T-cell (primary cell): ENCODE measurements around the gene OR2Y1. TPM values are rescaled to one million over a fixed set of nuclear protein-coding genes. Genes with fewer than 3 reads are reported as not detected.
"Not testable (repeated sequence)": the region's sequence is repeated elsewhere in the genome, so short reads cannot be mapped to it uniquely, and the experiment has no call there.

Experiments
- ATAC-seq, 4 experiments: fragments of 200-7000 bp in 3 of 4; fragments of 150-1000 bp in 1 of 4; cut with Tn5 transposase; replicated peaks in 1 of 4; 1 replicate in 3 of 4; 2 replicates in 1 of 4; pipeline ENCODE4 v1.10.0; 2021; ENCODE audit warnings: moderate library complexity in 3 of 4, mild to moderate bottlenecking in 2 of 4, moderate number of reproducible peaks in 1 of 4
- CTCF ChIA-PET, 2 donors: fragments of 300-600 bp; sonication (Branson Sonifier 250); formaldehyde crosslinking; loops; one replicate each; lab custom pipeline; 2022; ENCODE audit warnings: antibody characterized with exemption in 2 of 2; lab: Charles Lee
- POLR2A ChIA-PET, 2 donors: fragments of 300-600 bp; sonication (Branson Sonifier 250); formaldehyde crosslinking; loops; one replicate each; lab custom pipeline; 2022; ENCODE audit warnings: antibody characterized with exemption in 2 of 2; lab: Charles Lee
- DNase-seq, 35 experiments: peaks; one replicate each; pipeline versions ENCODE4 v3.0.0 to v3.0.0-alpha.2; 2013 to 2023
- H3K27ac ChIP-seq: one replicate; pipeline ENCODE4 v1.5.1; 2013; ENCODE audit warnings: low read length
- H3K27me3 ChIP-seq, 2 experiments: replicated peaks in 1 of 2; 1 replicate in 1 of 2; 2 replicates in 1 of 2; pipeline versions ENCODE4 v1.6.1 to v1.7.0; 2013; ENCODE audit warnings: low read length in 1 of 2, mixed read lengths in 1 of 2; ENCODE audit not compliant: control insufficient read depth in 2 of 2, insufficient read depth in 2 of 2; ENCODE audit errors: extremely low read depth in 1 of 2
- H3K36me3 ChIP-seq, 2 donors: 1 replicate in 1 of 2; 2 replicates in 1 of 2; pipeline versions ENCODE4 v1.6.1 to v1.7.0; 2013; ENCODE audit warnings: low read length in 1 of 2; ENCODE audit not compliant: control insufficient read depth in 2 of 2, insufficient read depth in 1 of 2; ENCODE audit errors: extremely low read depth in 1 of 2
- H3K4me1 ChIP-seq, 2 experiments: 1 replicate in 1 of 2; 2 replicates in 1 of 2; pipeline versions ENCODE4 v1.6.1 to v1.7.0; 2013; ENCODE audit warnings: low read length in 2 of 2, mixed read lengths in 1 of 2; ENCODE audit not compliant: insufficient read depth in 2 of 2, control insufficient read depth in 1 of 2; ENCODE audit errors: extremely low read depth in 1 of 2
- H3K4me3 ChIP-seq, 2 donors: 1 replicate in 1 of 2; 2 replicates in 1 of 2; pipeline versions ENCODE4 v1.5.1 to v1.7.0; 2013; ENCODE audit warnings: mild to moderate bottlenecking in 2 of 2, low read length in 1 of 2, moderate library complexity in 1 of 2; ENCODE audit not compliant: control insufficient read depth in 1 of 2; ENCODE audit errors: extremely low read depth in 1 of 2
- H3K9me3 ChIP-seq: 2 replicates; pipeline ENCODE4 v1.7.0; 2013
- H3K27ac Mint-ChIP-seq, 2 donors: one replicate each; pipeline ENCODE4 v1.8.0; 2020 to 2021; ENCODE audit warnings: mild to moderate bottlenecking in 2 of 2, mixed read lengths in 2 of 2
- H3K27me3 Mint-ChIP-seq, 2 donors: one replicate each; pipeline ENCODE4 v1.8.0; 2021 to 2022; ENCODE audit warnings: mixed read lengths in 2 of 2
- H3K36me3 Mint-ChIP-seq: one replicate; pipeline ENCODE4 v1.8.0; 2021; ENCODE audit warnings: mixed read lengths
- H3K4me1 Mint-ChIP-seq, 3 donors: one replicate each; pipeline ENCODE4 v1.8.0; 2020 to 2022; ENCODE audit warnings: mixed read lengths in 3 of 3, mild to moderate bottlenecking in 1 of 3
- H3K4me3 Mint-ChIP-seq, 3 donors: one replicate each; pipeline ENCODE4 v1.8.0; 2020 to 2022; ENCODE audit warnings: mild to moderate bottlenecking in 3 of 3, mixed read lengths in 3 of 3, moderate library complexity in 3 of 3
- H3K9me3 Mint-ChIP-seq, 3 donors: one replicate each; pipeline ENCODE4 v1.8.0; 2020 to 2022; ENCODE audit warnings: mixed read lengths in 3 of 3
- WGBS: methylation state at CpG from one replicate; pipeline ENCODE4 v1.1.5; 2013; ENCODE audit warnings: missing lambda C conversion rate; ENCODE audit not compliant: insufficient coverage; 5-methylcytosine and 5-hydroxymethylcytosine counted together
- total RNA-seq, 35 experiments: library from RNA in 6 of 35; stranded (reverse) in 6 of 35; fragments of 120-200 nt in 1 of 35; gene quantifications; one replicate each; pipeline versions ENCODE4 v1.2.1 to v1.2.4 and lab custom pipeline; 2013 to 2026

Gene OR2Y1, protein sequence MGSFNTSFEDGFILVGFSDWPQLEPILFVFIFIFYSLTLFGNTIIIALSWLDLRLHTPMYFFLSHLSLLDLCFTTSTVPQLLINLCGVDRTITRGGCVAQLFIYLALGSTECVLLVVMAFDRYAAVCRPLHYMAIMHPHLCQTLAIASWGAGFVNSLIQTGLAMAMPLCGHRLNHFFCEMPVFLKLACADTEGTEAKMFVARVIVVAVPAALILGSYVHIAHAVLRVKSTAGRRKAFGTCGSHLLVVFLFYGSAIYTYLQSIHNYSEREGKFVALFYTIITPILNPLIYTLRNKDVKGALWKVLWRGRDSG
- total RNA-seq (not detected), total RNA-seq (lab: John Stamatoyannopoulos, UW) (0 reads per million in 29 experiments)
- total RNA-seq (2013): not detected

DNA sequence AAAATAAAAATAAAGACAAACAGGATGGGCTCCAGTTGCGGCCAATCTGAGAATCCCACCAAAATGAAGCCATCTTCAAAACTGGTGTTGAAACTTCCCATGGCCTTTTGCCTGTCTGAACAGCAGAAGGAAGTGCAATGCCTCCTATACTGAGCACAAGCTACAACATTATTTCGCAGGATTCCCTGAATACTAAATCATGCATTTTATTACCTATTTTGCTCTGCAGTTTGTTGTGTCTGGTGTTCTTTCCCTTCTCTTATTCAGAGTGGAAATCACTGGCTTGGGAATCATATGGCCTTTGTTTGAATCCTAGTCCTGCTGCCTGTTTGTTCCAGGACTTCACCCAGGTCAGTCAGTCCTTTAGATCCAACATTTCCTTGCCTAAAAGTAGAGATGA, at the start of gene OR2Y1:
OR2Y1 (minus strand) TSS at position 101 of the 400 bp plus-strand sequence; CDS start at position 101, 0 bp downstream.
- Histone ChIP-seq H3K4me3 (no peak within 1 kb of the TSS), H3K27ac (no peak within 1 kb of the TSS), H3K36me3 (no peaks in the 10 kb centered on the region), H3K9me3 (no peaks in the 10 kb centered on the region), H3K4me1 (no peaks in the 10 kb centered on the region), H3K27me3 (peaks cover 2 to 14% of the 10 kb centered on the region in 2 experiments)
- CTCF ChIA-PET: no interaction called here
- H3K4me1 Mint-ChIP-seq: no peaks in the 10 kb centered on the region
- 83% methylated on average over 1 of the region's 2 CpGs for WGBS
- POLR2A ChIA-PET: no interaction called here
- no peak for DNase-seq
- H3K27me3 Mint-ChIP-seq: peaks cover 20 to 28% of the 10 kb centered on the region in 2 donors
- ATAC-seq: no peak
- H3K4me3 Mint-ChIP-seq: no peak within 1 kb of the TSS
- H3K27ac Mint-ChIP-seq: no peak within 1 kb of the TSS
- no peaks in the 10 kb centered on the region for H3K9me3 Mint-ChIP-seq
- no peaks in the 10 kb centered on the region for H3K36me3 Mint-ChIP-seq

DNA sequence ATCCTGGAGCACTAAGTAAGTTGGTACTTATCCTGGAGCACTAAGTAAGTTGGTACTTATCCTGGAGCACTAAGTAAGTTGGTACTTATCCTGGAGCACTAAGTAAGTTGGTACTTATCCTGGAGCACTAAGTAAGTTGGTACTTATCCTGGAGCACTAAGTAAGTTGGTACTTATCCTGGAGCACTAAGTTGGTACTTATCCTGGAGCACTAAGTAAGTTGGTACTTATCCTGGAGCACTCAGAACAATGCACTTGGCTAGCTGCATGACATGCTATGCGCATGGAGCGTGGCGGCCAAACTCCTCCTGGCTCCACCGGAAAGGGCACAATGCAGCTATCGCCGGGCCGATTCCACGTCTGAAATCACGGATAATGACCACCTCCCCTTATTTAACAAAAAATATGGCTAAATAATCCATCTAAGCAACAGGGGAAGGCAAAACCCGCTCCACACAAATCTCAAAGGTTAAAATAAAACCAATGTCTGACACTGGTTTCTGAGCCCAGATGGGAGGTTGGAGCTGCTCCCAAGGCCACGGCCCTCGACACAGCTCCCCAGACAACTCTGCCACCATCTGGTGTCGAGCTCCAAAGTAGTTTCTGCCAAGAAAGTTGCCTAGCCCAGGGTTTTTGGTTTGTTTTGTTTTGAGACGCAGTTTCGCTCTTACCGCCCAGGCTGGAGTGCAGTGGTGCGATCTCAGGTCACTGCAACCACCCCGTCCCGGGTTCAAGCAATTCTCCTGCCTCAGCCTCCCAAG, 49.0 kb upstream of the OR2Y1 start:
- Histone ChIP-seq H3K4me1 (peaks cover 0 to 54% of the 10 kb centered on the region in 2 experiments), H3K36me3 (peaks cover 24 to 40% of the 10 kb centered on the region in 2 donors)
- H3K27ac Mint-ChIP-seq, H3K27ac ChIP-seq, ATAC-seq, DNase-seq, CTCF ChIA-PET, H3K9me3 Mint-ChIP-seq, H3K4me3 ChIP-seq, H3K27me3 ChIP-seq, H3K36me3 Mint-ChIP-seq, H3K4me3 Mint-ChIP-seq, H3K27me3 Mint-ChIP-seq, H3K9me3 ChIP-seq: not testable (repeated sequence)
- peaks cover 42 to 49% (median 43%) of the 10 kb centered on the region in 3 donors for H3K4me1 Mint-ChIP-seq
- 93% methylated on average over 9 of the region's 19 CpGs for WGBS
- POLR2A ChIA-PET: interaction anchor here in 1 of 2 donors (0.6 kb wide), 1 partner anchor 70 kb away, joined by 3 read pairs; no protein-coding TSS in a partner anchor

DNA sequence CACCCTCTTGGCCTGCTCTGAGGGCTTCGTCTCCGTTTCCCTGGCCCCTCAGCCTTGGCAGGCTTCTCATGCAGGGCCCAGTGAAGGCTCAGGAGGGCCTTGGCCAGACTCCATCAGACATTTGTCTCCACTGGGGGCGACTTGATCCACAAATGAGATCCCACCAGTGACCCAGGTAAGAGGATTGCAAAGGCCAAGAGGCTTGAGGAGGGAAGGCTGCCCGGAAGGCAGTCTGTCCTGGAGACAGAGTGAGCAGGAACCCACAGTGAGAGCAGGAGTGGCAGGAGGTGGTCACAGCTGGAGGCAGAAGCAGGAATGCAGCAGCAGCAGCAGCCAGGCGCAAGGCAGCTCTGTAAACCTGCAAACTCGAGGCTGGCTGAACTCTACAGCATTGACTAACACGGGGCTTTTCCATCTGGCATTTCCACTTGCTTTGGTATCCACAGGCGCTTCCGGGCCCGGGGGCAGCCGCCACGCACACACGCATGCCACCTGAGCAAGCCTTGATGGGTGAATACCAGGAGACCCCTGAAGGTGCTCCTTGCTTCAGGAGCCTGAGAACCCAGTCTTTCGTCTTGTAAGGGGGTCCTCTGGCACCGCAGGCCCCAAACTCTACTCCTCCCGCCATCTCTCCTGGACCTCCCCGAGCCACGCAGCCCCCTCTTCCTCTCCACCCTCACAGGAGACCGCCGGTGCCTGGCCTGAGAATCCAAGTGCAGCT, 48.0 kb upstream of the OR2Y1 start:
- Histone ChIP-seq H3K4me3 (no peak overlapping the region), H3K27ac (no peak overlapping the region), H3K27me3 (no peaks in the 10 kb centered on the region), H3K4me1 (peaks cover 0 to 52% of the 10 kb centered on the region in 2 experiments), H3K36me3 (peaks cover 23 to 37% of the 10 kb centered on the region in 2 donors), H3K9me3 (no peaks in the 10 kb centered on the region)
- Mint-ChIP-seq H3K36me3 (peaks cover 6% of the 10 kb centered on the region), H3K9me3 (no peaks in the 10 kb centered on the region), H3K4me3 (no peak overlapping the region), H3K27me3 (no peaks in the 10 kb centered on the region), H3K27ac (no peak overlapping the region), H3K4me1 (peaks cover 35 to 42% (median 36%) of the 10 kb centered on the region in 3 donors)
- no peak for DNase-seq
- WGBS: 82% methylated on average over 10 of the region's 20 CpGs
- no peak for ATAC-seq
- ChIA-PET CTCF (interaction anchor here in 1 of 2 donors (0.6 kb wide), 1 partner anchor 230 kb away, joined by 6 read pairs; no protein-coding TSS in a partner anchor), POLR2A (no interaction called here)

DNA sequence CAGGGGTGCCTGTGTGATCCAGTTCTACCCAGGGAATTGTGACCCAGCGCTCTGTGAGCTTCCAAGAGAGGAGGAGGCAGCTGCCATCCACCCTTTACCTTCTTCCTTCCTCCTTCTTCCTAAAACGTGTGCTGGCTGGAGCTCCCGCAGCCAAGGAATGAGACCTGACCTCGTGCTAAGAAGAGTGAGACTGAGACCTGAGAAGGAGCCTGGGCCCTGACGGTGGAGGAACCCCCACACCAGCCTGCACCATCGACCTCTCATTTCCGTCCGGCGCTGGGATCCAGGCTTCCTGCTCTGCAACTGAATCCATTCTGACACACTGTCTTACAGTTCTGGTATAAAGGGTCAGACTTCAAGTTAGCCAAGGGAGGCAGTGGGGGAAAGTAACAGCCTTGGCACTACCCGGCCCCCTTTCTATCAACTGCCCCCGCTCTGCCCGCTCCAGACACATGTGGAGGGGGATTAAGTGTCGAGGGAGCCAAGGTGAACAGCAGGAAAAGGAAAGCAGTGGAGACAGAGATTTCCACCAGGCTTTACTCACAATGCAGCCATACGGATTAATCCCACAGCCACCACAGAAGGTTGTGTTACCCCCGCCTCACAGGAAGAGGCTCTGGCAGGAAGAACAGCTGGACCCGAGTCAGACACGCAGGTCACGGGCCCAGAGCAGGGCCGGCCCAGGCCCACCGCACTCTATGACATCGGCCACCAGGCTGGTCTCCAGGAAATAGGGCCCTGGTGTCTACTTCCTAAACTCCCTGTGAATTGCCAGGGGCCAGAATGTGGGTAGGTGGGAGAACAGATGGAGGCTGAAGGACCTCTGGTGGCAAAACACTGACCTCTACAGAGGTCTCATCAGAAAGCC, 46.9 kb upstream of the OR2Y1 start:
- WGBS: 66% methylated on average over 8 of the region's 21 CpGs
- ATAC-seq: no peak
- Histone ChIP-seq H3K4me1 (peaks cover 0 to 46% of the 10 kb centered on the region in 2 experiments), H3K9me3 (no peaks in the 10 kb centered on the region), H3K36me3 (peaks cover 12 to 28% of the 10 kb centered on the region in 2 donors), H3K27me3 (no peaks in the 10 kb centered on the region), H3K4me3 (no peak overlapping the region), H3K27ac (no peak overlapping the region)
- DNase-seq: no peak
- H3K4me3 Mint-ChIP-seq: no peak overlapping the region
- ChIA-PET CTCF (interaction anchor here in 1 of 2 donors (0.6 kb wide), 1 partner anchor 229 kb away, joined by 6 read pairs; no protein-coding TSS in a partner anchor), POLR2A (interaction anchor here in 1 of 2 donors (0.5 kb wide), 1 partner anchor 88 kb away, joined by 3 read pairs; no protein-coding TSS in a partner anchor)
- peak overlapping the region; percentile 65 to 83 for H3K27ac Mint-ChIP-seq
- peaks cover 4% of the 10 kb centered on the region for H3K36me3 Mint-ChIP-seq
- peaks cover 39 to 51% (median 40%) of the 10 kb centered on the region in 3 donors for H3K4me1 Mint-ChIP-seq
- no peaks in the 10 kb centered on the region for H3K9me3 Mint-ChIP-seq
- H3K27me3 Mint-ChIP-seq: no peaks in the 10 kb centered on the region

DNA sequence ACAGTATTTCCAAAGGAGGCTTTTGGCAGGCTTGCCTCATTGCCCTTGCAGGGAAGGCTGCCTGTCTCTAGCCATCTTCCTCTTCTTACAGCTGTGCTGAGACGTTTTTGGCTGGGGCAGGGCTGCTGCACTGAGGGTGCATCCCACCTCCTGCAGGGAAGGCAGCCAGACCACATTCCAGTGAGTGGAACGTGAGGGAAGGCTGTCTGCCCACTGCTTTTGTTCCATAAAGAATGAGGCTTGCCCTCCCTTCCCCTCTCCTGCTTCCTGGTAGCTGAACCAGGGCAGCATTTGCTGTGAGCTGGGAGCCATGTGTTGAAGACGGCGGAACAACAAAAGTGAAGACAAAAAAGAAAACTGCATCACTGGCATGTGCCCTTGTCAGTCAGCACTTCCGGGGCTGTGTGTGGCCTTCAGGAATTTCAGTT, 46.0 kb upstream of the OR2Y1 start:
- Histone ChIP-seq H3K4me3 (no peak overlapping the region), H3K4me1 (peaks cover 0 to 36% of the 10 kb centered on the region in 2 experiments), H3K27ac (no peak overlapping the region), H3K36me3 (peaks cover 5 to 18% of the 10 kb centered on the region in 2 donors), H3K27me3 (no peaks in the 10 kb centered on the region), H3K9me3 (no peaks in the 10 kb centered on the region)
- Mint-ChIP-seq H3K4me3 (peak overlapping the region in 1 of 3 donors; percentile 28), H3K36me3 (no peaks in the 10 kb centered on the region), H3K4me1 (peaks cover 36 to 47% (median 40%) of the 10 kb centered on the region in 3 donors), H3K9me3 (no peaks in the 10 kb centered on the region), H3K27me3 (no peaks in the 10 kb centered on the region), H3K27ac (peak overlapping the region; percentile 9 to 83)
- ChIA-PET CTCF (no interaction called here), POLR2A (no interaction called here)
- WGBS: 54% methylated on average over 5 of the region's 5 CpGs
- DNase-seq: no peak
- no peak for ATAC-seq
